GM12872 (cell line): ENCODE measurements around the gene BRME1.

Source experiments
- TF ChIP-seq, protein P1 (sequence below): IDR thresholded peaks from 3 replicates; pipeline ENCODE4 v1.5.1; 2011; ENCODE audit warnings: low read depth, mild to moderate bottlenecking, low read length, moderate library complexity; ENCODE audit not compliant: insufficient read depth

The BRME1 gene

GRCh38 chr19:13864046-13864666, 41.8 kb downstream of the BRME1 start:
- TF ChIP-seq, protein P1, sequence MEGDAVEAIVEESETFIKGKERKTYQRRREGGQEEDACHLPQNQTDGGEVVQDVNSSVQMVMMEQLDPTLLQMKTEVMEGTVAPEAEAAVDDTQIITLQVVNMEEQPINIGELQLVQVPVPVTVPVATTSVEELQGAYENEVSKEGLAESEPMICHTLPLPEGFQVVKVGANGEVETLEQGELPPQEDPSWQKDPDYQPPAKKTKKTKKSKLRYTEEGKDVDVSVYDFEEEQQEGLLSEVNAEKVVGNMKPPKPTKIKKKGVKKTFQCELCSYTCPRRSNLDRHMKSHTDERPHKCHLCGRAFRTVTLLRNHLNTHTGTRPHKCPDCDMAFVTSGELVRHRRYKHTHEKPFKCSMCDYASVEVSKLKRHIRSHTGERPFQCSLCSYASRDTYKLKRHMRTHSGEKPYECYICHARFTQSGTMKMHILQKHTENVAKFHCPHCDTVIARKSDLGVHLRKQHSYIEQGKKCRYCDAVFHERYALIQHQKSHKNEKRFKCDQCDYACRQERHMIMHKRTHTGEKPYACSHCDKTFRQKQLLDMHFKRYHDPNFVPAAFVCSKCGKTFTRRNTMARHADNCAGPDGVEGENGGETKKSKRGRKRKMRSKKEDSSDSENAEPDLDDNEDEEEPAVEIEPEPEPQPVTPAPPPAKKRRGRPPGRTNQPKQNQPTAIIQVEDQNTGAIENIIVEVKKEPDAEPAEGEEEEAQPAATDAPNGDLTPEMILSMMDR: no peak

GRCh38 chr19:13861714-13862531, 44.0 kb downstream of the BRME1 start:
- TF ChIP-seq, protein P1: peak; percentile 94

- TF ChIP-seq, protein P1: no peak
Measured at GRCh38 chr19:13861392-13861713, 44.6 kb downstream of the BRME1 start.

DNA sequence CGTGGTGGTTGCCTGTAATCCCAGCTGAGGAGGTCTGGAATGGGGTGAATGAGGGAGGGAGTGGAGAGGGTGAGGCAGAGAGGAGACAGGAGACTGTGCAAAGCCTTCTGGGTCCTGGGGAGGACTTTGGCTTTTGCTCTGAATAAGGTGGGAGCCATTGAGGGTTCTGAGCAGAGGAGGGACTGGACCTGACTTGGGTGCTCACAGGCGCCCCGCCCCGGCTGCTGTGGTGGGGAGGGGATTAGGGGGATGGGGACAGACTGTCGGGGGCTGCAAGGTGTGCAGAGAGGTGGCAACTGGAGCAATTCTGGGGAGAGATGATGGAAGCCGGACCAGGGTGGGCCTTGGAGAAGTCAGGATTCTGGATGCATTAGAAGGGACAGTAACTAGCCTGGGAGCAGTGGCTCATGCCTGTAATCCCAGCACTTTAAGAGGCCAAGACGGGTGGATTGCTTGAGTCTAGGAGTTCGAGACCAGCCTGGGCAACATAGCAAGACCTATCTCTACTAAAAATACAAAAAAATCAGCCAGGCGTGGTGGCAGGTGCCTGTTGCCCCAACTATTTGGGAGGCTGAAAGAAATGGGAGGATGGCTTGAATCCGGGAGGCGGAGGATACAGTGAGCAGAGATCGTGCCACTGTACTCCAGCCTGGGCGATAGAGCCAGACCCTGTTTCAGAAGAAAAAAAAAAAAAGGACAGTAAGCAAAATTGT, 45.1 kb downstream of the BRME1 start:
- TF ChIP-seq, protein P1: no peak

- TF ChIP-seq, protein P1: no peak
Measured at GRCh38 chr19:13859361-13859880, 46.5 kb downstream of the BRME1 start.

DNA sequence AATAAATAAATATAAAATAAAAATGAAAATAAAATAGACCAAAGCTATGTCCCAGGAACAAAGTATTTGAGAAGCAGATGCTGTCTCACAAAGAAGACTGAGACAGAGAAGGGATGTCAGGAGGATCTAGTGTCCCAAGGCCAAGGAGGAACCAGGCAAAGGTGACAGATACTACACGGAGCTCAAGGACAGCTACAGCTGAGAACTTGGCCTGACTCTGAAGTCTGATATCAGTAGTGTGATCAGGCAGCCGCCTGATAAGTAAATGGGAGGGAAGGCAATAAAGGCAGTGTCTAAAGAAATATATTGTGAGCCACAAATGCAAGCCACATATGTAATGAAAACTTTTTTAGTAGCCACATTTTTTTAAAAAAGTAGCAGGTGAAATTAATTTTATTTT, 49.4 kb downstream of the BRME1 start:
- TF ChIP-seq, protein P1: no peak

GRCh38 chr19:13850910-13851733, 54.8 kb downstream of the BRME1 start:
- TF ChIP-seq, protein P1: no peak
